Stimulated activated CD8-positive, alpha-beta memory T cell treated with anti-CD3 and anti-CD28 coated beads, Interleukin-2, amount 100 ng/mL, for 48 hours (primary cell): Measurements from ENCODE around the gene TNKS1BP1.
"Not testable (repeated sequence)": the region's sequence is repeated elsewhere in the genome, so short reads cannot be mapped to it uniquely, and the experiment has no call there.

ENCODE experiments used
- DNase-seq, 2 donors: peaks; one replicate each; pipeline ENCODE4 v3.0.0-alpha.2; 2020; ENCODE audit warnings: low read depth in 2 of 2

TNKS1BP1 gene

DNA sequence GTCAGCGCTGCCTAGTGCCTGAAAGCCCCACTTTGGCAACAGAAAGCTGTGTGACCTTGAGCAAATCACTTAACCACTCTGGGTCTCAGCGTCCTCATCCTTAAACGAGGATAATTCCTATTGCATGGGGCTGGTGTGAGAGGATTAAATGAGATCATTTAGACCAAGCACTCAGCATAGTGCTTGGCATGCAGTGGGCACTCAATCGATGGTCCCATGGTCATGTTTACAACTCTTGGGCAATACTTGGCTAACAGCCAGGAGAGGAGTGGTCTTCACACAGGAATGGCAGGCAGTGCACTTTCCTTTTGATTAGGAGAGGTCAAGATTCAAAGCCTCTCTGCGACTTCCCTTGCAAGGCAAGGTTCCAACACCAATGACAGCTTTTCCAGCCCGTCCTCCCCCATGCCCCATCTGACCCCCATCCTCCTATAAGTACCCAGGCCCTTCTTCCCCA, 14.1 kb downstream of the TNKS1BP1 start:
- DNase-seq, result no peak

DNA sequence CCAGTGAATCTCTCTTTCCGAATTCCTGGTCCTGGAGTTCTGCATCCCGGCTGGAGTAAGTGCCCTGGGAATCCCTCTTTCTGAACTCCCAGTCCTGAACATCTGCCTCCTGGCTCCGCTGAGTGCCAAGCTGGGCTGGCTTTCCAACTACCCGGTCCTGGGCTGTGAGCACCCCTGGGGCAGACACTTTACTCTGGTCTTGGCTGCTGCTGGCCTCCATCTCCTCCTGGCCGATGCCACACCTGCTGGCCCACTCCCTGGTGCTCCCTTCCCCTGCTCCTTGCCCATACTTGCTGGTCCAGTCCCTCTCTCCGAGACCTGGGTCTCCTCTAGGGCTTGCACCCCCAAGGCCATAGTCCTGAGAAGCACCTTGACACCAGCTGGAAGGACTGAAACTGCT, 14.7 kb downstream of the TNKS1BP1 start:
- DNase-seq, result no peak

DNA sequence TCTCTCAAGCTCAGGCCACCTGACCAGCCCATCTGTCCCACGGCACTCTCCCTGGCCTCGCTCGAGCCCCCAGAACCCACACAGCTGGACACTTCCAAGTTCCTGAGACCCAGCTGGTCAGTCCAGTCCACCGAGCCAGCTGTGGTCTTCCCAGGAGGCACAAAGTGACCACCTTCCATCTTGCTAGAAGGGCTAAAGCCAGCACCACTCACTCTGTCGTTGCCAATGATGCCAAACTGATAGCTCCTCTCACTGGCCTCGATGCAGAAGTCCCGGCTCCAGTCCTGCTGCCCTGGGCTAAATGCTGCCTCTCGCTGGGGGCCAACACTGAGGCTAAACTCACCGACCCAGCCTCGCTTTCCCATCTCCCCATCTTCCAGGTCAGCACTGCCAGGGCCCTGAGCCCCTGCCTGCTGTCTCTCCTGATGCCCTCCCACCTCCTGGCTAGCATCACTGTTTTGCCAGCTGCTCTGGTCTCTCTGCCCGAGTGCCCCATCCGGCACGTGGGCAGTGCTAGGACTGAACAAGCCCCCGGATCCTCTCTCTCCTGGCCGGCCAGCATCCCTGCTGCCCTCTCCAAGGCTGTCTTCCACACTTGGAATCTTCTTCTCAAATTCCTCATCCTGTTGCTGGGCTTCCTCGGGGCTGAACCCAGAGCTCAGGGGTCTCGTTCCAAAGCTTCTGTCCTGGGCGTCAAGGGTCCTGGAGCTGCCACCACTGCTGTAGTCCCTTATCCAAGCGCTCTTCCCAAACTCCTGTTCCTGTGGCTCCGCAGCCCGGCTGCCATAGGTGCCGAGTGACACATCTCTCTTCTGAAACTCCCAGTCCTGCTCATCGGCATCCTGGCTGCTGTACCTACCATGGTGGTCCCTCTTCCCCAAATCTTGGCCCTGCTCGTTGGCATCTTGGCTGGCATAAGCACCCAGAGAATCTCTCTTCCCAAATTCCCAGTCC, 15.4 kb downstream of the TNKS1BP1 start:
- no peak for DNase-seq

DNA sequence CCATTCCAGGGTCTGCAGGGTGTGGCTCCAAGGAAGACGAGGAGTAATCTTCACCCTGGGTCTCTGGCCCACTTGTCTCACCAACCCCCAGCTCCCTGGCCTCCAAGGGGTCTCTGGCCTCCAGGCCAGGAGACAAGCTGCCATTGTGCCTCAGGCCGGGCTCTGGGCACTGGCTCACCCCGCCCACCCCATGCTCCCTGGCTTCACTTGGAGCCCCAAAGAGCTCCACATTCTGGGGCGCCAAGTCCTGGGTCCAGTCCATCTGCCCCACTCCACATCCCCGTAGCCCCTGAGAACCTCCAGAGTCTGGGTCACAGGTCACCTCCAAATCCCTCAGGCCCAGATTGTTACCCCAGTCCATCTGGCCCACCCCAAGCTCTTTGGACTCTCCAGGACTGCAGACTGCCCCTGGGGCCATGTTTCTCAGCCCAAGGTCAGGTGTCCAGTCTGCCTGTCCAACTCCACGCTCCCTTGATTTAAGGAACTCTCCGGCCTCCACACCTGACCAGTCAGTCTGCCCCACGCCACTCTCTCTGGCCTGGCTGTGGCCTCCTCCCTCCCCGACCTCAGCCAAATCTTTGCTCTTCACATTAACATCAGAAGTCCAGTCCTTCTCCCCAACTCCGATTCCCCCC, 16.2 kb downstream of the TNKS1BP1 start:
- no peak for DNase-seq

DNA sequence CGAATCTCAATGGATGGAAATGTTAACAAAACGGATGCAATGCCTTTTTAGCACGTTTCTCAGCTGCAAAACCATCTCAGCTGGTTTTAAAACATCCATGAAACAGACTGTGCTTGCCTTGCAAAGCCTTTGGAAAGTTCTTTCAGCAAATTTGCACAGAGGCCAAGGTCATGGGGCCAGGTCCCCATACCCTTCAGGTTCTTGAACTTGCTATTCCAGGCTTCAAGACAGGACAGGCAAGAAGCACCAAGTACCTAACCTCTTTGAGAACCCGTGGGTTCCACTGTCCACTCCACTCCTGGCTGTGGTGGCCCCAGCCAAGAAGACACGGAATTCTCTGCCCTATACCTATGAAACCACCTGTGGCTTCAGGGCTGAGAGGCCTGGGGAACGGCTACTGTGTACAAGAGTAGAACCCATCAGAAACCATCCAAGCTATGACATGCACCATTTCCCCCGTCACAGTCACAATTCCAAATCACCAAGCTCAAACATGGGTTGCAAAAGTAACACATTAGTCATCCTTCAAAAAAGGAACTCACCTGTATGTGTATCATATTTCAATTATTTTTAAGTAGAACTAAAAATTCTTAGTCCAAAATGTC, 17.0 kb downstream of the TNKS1BP1 start:
- DNase-seq, result no peak

DNA sequence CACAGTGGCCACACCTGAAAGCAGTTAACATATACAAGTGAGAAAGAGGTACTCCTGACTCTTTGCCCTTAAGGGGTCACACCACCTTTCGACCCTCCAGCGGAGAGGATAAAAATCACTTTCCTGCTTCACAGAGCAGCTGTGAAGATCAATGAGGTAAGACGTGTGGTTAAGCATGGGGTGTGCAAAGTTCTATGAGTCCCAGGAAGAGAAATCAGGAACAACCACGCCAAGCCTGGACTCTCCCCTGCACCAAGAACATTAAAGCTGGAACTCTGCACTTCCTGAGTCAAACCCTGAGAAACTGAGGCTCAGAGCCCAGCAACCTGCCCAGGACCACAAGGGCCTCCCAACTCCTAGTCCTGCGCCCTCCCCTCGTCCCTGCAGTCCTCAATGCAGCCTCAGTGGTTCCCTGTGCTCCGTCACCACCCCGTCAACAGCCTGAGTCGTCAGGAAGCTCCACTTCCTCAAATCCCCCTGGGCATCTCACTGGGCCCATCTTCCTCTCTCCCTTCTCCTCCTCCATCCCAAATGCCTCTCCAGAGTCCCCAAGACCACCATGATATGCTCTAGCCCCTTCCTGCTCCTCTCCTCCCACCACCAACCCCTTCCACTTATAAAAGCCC, 17.7 kb downstream of the TNKS1BP1 start:
- no peak for DNase-seq

DNA sequence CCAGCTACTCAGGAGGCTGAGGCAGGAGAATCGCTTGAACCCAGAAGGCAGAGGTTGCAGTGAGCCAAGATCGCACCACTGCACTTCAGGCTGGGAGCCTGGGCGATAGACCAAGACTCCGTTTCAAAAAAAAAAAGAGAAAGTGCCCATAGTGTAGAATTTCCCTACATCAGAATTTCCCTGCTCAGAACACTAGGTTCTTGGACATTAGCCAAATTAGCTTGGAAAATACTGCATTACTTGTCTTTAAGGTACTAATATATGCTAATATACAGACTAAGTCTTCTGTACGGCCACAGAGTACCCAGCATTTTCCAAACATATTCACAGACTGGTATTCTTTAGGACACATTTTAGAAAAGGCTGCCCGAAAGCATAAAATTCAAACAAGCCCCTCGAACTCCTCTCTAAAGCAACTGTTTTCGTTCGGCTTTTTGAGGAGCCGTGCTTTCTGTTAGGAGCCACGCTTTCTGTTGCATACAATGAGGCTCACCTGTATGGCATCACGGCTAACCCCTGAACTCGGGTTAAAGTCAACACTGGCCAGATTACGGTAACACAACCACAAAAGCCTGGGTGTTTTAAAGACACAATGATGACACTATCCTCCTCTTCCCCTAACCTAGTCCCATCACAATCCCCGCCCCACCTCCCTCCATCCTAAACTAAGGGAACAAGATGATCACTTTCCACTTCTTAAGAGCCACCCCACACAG, 18.4 kb downstream of the TNKS1BP1 start:
- no peak for DNase-seq

DNA sequence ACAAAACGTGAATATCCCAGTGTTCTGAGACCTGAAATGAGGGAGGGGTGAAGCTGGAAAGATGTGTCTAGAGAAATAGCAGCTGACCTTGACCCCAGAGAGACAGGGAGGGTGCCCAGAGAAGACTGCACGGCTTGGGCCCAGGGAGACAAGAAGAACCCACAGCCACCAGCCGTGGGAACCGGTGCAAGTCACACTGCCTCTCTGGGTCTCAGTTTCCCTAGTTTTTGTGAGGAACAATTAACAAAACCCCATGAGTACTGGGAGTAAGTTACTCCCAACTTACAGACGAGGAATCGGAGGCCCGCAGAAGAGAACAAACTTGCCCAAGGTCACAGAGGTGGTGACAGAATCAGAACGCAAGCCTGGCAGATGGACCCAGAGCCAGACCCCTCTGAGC, 19.2 kb downstream of the TNKS1BP1 start:
- no peak for DNase-seq

DNA sequence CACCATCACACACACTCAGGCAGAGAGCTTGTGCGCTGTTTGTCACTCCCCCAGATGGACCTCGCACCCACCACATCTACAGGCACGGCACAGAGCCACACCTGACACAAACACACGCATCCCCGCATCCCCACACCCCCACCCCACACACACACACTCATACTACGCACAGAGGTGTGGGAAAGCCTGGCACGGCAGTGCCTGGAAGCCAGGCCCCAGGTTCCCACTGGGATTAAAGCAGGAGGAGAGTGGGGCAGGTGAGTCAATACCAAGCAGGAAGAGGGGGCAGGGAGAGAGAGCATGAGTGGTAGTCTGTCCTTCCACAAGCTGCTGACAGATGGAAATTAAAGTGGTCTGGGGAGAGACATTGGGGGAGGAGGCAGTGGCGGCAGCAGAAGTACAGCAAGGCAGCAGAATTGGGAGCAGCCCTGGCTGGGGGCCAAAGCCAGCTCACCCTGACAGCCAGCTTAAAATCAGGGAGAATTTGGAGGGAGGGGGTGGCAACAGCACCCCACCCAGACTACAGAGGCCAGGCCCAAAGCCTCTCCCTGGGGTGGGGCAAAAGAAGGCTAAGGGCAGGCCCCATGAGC, 20.7 kb downstream of the TNKS1BP1 start:
- no peak for DNase-seq

DNA sequence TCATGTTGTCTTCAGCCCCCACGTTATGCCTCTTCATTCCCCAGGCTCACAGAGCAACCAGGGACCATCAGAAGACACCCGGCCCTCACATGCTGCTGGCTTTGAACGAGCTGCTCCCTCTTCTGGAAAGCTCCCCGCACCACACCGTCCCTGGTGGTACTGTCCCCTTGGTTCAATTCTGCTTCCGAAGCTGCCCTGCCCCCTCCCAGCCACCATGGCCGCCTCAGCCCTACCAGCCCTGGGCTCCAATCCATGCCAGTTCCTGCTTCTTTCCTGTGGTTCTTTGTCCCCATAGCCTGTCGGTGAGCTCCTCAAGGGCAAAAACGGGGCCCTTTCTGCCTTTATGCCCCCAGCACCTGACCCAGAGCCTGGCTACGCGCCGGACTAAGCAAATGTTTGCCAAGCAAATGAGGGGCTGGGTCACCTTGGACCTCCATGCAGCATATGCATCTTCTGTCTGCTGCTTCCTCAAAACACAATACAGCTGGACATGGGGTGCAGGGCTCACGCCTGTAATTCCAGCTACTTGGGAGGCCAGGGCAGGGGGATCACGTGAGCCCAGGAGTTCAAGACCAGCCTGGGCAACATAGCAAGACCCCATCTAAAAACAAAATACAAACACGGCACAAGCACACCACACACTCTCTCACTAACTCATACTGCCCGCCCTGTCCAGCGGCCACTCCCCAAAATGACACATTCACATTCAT, 21.3 kb downstream of the TNKS1BP1 start:
- DNase-seq, result no peak

DNA sequence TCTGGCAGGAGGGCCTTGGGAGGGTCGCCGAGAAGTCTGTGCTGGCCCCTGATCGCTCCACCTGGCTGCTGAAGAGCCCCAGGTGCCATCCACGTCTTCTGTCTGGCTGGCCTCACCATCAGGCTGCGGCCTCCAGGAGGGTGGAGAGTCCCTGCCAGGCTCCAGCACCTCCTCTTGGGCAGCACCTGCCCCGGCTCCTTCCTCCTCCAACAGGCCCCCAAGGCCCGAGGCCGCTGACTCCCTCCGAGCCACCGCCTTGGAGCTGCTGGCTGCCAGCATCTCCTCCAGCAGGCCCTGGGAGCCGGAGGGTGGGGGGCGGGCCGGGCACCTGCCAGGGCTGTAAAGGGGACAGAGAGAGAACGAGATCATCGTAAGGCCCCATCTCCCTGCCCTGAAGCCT, 22.3 kb downstream of the TNKS1BP1 start:
- no peak for DNase-seq

DNA sequence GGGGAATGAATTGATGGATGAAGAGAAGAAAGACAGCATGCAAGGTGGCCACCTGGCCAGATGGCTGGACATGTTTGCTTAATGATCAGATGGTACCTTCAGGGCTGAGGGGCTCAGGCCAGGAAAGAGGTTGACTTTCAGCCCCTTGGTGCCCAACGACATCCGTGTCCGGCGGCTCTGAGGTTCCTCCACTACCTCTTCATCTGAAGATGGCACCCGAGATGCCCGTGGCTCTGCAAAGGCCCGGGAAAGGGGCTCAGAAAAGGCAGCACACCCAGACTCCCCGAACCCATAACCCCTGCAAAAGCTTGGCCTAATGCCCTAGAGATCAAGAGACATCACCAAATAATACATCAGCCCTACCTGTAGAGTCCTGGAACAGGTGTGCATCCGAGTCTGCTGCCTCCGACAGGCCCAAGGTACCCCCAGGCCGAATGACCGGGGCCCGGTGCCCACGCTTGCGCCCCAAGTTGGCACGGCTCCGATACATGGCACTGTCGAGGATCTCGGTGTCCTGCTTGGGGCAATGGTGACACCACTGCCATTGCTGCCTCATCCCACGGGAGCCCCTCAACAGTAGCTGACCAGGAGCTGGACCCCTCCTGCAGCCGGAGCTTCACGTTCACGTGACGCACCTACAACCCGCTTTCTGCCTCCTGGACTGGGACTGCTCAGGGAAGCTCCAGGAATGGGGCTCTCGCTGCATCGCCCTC, 22.9 kb downstream of the TNKS1BP1 start:
- DNase-seq, result no peak

DNA sequence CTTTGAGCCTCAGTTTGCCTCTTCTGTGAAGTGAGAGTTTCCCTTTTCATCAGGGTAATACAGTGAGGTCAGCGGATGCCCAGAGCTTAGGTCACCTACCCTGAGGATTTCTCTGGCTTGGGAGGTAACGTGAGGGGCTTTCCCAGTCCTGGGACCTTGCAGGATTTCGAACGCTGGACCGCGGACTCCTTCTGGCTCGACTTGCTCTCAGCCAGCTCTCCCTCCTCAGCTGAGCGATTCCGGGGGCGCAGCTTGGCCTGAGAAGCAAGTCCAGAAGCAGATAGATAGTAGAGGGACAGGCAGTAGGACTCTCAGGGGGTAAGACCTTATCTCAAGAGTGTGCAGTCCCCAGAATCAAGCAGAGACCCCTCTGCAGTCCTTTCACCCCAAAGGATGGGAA, 24.0 kb downstream of the TNKS1BP1 start:
- DNase-seq, result no peak

DNA sequence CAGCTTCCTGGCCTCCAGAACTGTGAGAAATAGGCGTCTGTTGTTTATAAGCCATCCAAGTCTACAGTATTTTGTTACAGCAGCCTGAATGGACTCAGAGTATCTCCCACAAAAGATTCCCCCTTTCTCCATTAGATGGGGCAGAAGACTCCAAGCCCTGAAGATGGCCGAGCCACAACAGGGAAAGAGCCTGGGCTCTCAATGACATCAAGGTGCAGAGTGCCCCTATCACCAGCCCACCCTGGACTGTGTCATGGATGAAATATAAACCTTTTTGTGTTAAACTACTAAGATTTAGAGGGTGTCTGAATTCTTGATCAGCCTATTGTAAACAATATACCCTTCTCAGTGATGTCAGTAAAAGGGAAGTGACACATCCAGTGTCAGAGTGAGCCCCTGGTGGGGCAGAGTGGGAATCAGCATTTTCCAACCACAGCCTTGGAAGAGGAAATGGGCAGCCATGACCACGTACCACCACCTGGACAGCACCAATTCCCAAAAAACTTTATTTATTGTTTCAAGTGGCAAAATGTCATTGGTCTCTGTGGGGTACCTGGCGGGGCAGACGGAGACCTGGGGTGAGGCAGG, 25.5 kb downstream of the TNKS1BP1 start:
- no peak for DNase-seq

DNA sequence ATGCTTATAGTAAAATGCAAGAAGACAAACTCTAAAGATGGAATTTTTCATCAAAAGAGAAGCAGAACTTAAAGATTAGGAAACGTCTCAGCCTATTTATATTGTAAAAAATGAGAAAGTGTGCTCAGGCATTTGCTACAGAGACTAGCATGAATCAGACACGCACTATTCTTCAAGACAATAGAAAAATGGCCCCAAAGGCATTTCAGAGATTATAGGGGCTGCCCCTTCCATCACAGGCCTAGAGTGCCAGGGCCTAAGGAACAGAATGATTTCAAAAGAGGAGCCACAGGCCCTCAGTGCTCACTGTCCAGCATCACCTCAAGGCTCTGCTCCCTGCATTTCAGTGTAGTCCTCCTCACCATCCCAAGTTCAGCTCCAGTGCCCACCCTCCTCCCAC, 27.5 kb downstream of the TNKS1BP1 start:
- no peak for DNase-seq

DNA sequence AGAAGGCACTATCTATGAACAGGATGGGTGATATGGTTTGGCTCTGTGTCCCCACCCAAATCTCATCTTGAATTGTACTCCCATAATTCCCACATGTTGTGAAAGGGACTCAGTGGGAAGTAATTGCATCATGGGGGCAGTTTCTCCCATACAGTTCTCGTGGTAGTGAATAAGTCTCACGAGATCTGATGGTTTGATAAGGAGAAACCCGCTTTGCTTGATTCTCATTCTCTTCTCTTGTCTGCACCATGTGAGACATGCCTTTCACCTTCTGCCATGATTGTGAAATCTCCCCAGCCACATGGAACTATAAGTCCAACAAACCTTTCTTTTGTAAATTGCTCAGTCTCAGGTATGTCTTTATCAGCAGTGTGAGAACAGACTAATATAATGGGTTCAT, 28.5 kb downstream of the TNKS1BP1 start:
- DNase-seq, result not testable (repeated sequence)

DNA sequence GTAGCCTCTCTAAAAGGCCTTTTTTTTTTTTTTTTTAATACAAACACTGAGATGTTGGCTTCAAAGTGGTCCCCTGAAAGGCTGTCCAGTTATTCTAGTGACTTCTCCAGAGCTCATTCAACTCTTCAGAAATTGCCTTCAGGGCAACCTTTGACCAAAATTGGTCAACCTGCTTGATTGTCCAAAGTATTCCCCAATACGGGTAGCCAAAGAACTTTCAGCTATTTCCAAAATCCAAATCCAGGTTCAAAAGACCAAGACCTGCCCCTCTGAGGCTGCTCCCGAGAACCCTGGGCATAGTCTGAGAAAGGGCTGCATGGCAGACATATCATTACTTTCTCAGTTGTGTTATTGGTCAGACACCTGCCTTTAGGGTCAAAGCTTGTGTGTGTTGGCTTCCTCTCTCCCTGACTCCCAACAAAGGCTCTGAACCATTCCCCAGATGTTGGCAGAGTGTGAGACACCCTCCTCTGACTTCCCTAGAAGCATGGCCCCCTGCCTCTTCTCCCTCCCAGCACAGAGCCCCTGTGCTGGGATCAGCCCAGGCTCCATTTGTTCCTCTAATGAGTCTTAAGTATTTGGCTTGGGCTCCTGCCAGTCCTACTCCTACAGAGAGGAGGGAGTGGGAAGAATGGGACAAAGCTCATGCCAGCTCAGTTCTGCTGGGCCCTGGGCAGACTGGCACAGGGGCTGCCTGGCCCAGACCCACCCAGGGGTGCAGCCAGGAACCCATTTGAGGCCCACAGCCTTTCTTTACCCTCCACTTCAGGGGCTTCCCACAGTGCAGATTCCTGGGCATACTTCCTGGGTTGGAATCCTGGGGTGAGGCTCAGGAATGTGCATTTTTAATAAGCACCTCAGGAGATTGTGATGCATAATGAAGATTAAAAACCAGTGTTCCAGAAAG, 30.3 kb downstream of the TNKS1BP1 start:
- DNase-seq, result no peak

DNA sequence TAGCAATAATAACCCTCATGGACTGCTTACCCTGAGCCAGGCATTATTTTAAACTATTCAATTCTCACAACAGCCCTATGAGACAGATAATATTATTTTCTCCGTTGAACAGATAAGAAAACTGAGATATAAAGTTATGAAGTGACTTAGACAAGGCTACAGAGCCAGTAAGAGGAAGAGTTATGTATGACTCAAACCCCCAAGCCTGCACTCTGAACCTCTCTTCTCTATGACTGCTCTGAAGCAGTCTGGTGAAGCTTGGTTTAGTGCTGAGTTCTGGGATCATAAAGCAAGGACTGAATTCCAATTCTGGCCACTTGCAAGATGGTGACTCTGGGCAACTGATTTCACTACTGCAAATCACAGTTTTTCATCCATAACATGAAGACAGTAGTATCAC, 34.5 kb downstream of the TNKS1BP1 start:
- no peak for DNase-seq
